Hematopoietic multipotent progenitor cell (in vitro differentiated cells): ENCODE measurements around the gene CEP170. TPM values are rescaled to one million over a fixed set of nuclear protein-coding genes. Genes with fewer than 3 reads are reported as not detected.

ENCODE experiments used
- DNase-seq, 3 donors: peaks; one replicate each; pipeline ENCODE4 v3.0.0-alpha.2; 2011 to 2015; ENCODE audit warnings: low read depth in 2 of 3, low spot score in 2 of 3
- total RNA-seq: library from RNA; depleted of rRNA; stranded (reverse); fragments of >200 nt; gene quantifications from one replicate; pipeline ENCODE4 v1.2.3, GENCODE V29; 2012

Gene CEP170
- total RNA-seq, 1 donor: 72.7 TPM

DNA sequence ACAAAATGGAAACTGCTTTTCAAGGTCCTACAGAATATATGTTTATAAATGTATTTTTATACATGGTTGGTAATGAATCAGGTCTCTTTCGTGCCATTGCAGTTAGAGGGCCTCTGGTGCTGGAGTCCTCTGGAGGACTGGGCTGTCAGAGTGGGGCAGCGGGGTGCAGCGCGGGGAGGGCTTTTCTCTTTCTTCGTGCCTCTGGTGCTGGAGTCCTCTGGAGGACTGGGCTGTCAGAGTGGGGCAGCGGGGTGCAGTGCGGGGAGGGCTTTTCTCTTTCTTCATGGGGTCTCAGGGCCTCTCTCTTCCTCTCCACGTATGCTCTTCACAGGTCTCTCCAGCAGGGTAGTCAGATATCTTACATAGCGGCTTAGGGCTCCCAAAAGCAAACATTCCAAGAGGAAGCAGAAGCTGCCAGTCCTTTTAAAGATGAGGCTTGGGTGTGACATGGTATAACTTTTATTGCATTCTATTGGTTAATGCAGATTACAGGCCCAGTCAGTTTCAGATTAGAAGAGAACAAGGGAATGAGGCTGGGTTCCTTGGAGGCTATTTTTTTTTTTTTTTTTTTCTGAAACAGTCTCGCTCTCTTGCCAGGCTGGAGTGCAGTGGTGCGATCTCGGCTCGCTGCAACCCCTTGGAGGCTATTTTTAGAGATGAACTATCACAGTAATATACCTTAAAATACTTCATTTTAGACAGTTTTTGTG is 13.8 kb upstream of the CEP170 start:
- DNase-seq: no peak

DNA sequence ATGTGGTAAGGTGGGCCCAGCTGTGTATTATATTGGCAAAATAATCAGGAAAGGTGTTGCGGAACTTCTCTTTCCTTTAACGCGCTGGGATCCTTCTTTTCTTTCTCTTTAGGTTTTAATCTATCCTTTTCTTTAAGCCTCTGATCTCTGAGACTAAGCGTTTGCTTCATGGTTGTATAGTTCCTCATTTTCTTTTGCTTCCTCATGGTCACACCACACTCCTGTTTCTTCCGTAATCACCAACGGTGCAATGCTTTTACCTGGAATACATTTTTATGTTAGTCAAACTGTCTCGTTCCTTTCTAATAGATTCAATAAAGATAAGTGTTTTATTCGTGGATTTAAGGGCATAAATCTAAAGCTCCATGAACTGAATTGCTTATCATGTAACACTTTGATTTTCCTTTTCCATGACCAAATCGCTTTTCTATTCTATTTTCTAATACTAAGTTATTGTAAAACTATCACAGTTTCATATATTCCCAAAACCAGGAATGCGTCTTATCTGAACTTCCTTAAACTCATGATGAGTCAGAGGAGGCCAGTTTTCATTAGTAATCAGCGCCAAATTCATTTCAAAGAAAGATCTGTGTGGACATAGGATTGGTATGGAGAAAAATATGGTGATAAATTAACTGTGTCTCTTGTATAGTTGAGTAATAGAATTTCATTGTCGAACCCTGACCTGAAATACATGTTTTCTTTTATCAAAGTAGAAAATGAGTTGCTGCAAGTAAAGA is 13.0 kb upstream of the CEP170 start:
- peak in 2 of 3 donors; percentile 54 to 66 for DNase-seq

DNA sequence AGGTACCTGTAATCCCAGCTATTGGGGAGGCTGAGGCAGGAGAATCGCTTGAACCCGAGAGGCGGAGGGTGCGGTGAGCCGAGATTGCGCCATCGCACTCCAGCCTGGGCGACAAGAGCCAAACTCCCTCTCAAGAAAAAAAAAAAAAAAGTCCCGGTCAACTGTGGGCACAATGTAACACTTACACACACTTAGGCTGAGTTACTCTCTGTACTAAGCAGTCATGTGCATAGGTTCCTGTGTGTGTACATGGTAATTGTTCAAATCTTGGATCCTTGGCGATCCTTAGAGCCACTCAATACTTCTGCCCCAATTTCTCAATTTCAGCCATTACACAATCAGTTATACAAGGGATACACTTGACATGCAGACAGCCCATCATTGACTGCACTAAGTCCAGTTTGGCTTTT is 12.4 kb upstream of the CEP170 start:
- DNase-seq: no peak

DNA sequence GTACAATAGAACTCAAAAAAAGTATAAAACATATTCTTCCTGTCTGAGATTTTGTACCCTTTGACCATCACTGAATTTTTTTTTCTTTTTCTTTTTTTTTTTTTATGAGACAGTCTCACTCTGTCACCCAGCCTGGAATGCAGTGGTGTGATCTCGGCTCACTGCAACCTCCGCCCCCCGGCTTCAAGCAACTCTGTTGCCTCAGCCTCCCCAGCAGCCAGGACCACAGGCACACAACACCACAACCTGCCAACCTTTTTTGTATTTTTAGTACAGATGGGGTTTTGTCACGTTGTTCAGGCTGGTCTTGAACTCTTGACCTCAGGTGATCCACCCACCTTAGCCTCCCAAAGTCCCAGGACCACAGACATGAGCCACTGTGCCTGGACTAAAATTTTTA is 11.2 kb upstream of the CEP170 start:
- no peak for DNase-seq

DNA sequence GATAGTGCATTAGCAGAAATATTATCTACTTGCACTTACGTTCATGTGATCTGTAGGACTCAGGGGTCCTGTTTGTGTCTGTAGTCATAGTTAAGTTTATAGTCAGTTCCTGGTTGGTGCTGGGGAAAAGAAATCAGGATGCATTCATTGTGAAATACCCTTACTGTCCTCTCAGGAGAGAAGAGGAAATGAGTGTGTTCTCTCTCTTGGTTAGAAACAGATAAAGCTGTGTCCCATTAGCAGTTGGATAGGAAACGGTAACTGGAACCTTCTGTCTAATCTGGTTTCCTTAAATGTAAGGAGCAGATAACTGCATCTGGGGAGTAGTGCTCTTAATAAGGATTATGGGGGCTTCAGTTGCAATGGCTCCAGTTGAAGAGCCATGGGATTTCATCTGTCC is 9.6 kb upstream of the CEP170 start:
- DNase-seq: peak in 2 of 3 donors; percentile 79 to 81

DNA sequence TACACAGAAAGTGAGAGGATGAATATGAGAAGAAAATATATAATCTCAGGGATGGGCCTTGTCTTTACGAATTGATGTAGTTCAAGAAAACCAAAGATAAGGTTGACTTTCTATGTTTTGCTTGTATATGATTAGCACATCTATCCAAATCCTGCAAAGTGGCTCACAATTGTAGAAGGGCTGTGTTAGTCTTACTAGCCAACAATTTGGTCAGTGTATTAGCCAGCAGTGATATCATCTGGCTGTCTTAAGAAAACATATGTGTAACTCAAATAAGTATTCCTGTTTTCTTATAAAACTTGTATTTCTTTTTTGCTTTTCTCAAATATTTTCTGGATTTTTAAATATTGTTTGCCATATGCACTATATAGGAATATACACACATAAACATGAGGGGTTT is 6.3 kb upstream of the CEP170 start:
- no peak for DNase-seq

DNA sequence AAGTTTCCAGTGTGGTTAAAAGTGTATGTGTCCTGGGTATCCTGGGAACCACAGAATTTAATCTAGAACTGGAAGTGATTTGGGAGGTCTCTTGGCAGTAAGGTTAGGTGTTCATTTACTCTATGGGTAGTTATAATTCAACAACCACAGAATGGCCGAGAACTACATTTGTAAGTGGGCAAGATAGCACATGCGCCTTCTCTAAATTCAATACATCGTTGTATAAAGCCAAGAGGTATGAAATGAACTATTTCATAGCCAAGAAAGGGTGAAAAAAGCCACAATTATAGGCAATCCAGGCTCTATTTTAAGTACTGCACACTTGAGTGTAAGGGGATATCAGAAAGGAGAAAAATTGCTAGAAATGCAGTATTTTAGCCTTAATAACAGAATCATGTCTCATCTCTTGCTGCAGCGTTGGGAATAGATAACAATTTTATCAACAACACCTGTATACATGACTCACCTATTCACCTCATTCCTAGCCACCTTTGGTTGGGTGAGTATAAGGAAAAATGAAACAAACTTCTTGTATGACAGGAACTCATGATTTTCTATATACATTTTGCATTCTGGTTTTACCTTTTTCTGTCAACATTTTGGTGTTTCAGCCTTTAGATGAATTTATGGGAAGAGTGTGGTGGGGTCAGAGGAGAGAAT is 5.3 kb upstream of the CEP170 start:
- DNase-seq: no peak

DNA sequence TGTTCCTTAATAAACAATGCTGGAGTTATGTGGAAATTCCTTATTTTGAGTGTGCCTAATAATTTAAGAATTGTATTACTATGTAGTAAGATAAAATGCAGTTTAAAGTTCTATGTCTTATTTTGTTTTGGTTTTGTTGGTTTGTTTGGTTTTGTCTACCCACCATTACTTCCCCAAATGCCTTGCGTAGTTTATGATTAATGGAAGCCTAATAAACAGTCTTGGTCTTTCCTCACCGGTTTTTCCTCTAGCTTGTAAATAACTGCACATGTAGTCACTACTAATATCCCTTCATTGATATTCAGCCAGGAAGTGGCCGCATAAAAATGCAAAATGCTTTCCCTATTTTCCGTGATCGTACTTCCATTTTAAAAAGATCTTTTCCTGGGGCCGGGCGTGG is 3.6 kb upstream of the CEP170 start:
- DNase-seq: no peak

DNA sequence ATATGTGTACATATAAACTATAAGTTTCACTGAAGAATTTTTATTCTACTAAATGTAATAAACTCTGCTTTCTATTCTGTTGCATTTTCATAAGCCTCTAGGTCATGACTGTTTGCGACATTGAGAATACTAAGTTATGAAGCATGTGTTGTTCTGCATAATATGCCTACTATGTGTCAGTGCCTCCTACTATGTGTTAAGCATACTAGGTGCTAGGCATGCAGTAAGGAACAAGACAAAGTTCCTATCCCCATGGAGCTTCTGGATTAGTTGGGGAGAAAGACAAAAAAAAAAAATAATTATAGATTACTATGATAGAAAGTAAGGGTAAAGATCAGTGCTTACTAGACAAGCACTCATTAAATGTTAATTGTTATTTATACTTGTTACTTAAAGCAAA is 2.1 kb upstream of the CEP170 start:
- no peak for DNase-seq

DNA sequence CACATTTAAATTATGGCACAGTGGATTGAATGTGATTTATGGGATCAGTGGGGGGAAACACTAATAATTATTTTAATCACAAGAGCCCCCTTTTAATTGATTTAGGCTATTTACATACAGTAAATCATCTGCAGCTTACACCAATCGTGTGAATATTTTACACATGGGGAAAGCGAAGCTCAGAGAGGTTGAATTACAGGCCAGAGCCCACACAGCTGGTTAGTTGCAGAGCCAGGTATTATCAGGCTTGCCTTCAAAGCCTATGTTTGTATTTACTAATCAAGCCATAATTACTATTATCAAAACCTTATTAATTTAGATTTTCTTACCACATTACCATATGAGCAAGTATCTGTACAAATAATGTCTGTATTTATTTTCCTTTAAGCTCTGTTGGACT is 1.5 kb upstream of the CEP170 start:
- no peak for DNase-seq

DNA sequence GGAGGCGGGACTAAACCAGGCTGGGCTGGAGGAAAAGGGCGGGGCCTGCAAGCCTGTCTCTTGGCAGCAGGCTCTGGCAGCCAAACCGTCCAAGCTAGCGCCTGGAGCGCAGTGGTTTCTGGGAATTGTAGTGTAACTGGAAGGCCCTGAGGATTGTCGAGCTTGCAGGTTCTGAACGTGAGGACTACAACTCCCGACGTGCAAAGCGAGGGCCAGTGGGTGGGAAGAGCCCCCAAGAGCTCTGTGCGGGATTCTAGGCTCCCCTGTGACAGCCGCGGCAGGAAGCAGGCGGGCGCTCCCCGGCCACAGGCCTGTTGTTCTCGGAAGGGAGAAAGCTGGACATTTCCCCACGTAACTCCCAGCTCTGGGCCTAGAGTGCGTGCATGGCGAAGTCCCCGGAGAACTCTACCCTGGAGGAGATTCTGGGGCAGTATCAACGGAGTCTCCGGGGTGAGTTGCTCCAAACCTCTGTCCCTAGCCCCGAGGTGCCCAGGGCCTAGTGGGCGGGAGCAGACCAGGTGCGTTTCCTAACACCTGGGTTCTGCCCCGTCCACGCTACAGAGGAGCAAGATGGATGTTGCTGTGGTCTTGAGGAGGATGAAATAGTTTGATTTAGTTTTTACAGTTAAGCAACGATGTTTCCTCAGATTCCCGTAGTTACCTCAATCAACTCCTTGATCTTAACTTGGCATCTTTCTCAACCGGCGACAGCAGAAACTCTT is 871 bp upstream of the CEP170 start, which contains the start of gene SDCCAG8:
TSS of gene SDCCAG8 (plus strand) at position 251 of the 722 bp plus-strand sequence. CDS start at position 384, 133 bp downstream.
- peak; percentile 77 to 100 (median 99) for DNase-seq

DNA sequence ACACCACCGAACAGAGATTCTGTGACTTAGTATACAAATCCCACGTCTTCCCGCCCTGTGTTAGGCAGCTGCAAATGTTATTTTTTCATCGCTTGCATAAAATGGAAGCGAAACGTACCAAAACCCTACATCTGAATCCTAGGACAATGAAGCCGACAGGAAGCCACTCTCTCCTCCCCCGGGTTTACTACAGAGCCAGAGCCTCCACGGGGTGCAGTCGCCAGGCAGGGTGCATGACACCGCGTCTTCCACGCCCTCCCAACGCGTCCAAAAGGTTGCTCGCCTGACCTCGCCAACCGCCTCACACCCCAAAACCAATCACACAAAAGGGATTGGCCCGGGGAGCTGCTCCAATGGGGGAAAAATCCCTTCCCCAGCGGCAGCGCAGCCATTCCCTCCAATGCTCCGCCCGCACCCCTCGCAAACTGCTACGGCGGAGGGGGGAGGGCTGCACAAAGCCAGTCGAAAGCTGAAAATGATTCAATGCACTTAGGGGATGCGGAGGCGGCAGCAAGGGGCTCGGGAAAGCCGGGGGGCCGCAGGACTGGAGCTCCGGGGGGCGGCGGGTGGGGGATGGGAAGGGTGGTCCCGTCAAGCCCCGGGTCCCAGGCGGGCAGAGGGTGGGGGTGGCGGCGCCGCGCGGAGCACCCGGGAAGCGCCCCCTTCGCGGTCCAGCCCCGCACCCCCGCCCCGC is 701 bp downstream of the CEP170 start:
- DNase-seq: peak; percentile 35 to 75 (median 62)

DNA sequence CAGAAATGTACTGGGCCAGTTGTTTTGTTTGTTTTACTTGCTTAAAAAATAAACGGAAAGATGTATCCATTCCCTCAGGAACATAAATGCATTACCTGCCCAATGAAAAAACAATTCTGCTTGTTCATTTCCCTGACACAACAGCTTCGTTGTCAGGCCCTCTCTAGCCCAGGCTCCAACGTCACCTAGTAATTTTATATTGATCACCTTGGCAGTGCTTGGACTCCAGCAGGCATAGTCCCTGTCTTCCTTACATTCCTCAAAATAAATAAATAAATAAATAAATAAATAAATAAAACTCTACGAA is 1.2 kb downstream of the CEP170 start:
- no peak for DNase-seq

DNA sequence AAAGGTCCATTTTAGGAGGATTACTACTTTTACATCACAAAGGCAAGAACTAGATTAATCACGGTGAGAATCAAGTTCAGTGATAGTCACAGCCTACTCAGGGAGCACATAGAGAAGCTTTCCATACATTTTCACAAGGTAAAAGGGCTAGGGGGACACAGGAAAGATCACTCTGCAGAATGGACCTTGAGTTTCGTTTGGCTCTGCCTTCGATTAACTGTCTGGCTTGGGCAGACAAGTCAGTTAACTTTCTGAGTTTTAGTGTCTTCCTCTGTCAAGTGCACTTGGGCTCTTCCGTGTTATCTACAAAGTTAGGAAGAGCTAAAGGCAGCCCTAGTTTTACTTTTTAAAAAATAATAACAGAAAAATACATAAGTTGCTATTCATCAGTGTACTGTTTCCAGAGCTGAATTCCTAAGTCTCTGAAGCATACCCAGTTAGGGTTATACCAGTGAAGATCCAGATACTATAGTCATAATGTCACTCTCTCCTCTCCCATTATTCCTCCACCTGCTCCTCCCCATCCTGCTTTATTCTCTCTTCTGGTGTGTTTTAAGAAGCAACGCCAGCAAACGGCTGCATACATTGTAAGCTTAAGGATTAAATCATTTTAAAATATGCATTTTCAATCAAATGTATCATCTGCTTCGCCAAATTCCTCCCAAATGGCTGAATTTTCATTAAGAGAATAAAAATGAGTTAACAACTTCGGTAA is 1.7 kb downstream of the CEP170 start:
- no peak for DNase-seq

DNA sequence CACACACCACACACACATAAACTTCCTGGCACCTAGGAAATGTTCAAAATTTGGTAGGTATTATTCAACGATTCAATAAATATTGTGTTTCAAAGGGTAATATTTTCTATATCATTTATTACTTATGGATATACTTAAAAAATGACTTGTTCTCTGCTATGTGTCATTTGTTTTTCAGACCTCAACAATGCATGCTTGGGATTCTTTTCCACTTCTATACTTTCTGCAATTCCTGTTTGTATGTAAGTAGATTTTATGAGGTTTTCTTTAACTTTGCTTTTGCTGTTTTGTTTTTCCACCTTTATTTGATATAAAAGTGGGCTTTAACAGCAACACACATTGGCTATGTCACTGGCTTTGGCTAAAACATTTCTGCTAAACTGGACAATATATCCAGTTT is 3.5 kb downstream of the CEP170 start:
- no peak for DNase-seq

DNA sequence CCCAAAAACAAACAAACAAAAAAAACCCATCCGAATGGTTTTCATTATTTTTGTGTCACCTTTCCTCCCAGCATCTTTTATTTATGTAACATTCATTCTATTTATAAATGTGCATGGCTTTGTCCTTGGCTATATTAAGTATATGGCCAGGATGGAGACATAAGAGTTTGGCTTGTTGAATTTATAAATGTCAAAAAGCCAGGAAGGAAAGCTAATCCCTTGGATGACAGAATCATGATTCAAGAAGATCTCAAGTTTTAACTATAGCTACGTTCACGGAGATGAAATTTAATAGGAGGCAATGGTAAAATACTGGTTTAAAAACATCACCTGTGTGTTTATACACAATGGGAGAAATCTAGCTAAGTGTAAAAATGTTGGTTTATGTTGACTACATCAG is 5.0 kb downstream of the CEP170 start:
- DNase-seq: no peak

DNA sequence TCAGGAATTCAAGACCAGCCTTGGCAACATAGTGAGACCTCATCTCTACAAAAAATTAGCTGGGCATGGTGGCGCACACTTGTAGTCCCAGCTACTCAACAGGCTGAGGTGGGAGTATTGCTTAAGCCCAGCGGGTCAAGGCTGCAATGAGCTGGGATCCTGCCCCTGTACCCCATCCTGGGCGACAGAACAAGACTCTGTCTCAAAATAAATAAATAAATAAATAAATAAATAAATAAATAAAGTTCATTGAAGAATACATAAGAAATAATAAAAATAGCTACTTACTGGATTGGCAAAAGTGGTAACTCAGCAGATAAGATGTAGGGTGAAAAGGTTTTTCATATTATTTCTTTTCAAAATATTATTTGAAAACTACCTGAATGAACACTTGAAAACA is 5.9 kb downstream of the CEP170 start:
- no peak for DNase-seq

DNA sequence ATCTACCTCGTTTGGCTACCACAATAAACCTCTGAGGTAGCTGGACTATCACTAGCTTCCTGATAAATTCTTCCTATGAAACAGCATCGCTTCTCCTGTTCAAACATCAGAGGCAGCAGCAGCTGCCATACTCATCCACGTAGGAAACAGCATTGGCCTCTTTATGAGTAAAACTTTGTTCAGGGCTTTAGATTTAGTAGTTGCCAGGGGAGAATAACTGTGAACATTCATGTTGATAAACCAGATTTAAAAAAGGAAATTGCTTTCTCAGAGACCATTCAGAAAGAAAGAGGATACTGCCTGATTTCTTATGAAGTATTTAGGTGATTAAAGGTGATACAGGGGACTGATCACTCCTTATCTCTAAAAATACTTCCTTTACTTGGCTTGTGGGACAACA is 7.2 kb downstream of the CEP170 start:
- DNase-seq: no peak

DNA sequence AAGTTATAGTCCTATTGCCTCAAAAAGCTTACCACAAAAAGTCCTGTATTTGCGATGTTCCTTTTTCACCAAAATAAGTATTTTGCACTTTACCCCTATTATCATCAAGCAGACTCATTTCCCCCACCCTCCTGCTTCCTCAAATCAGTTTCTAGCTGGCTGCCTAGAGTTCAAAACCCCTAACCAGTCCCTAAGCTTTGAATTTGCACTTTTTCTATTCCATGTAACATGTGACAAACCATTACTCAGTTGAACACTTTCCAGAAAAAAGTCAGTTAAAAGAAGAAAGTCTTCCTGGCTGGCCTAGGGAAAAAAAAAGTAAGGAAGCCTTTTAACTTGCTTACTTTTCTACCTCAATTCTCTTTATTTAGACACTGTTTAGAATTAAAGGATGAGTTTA is 8.2 kb downstream of the CEP170 start:
- peak in 1 of 3 donors; percentile 56 for DNase-seq

DNA sequence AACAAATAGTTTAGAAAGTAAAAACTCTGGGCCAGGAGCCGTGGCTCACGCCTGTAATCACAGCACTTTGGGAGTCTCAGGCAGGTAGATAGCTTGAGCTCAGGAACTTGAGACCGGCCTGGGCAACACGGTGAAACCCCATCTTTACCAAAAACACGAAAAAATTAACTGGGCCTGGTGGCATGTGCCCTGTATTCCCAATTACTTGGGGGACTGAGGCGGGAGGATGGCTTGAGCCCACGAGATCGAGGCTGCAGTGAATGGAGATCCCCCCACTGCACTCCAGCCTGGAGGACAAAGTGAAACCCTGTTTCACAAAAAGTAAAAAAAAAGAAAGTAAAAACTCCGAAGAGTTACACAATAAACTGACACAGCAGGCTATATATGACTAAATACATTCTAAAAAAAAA is 10.6 kb downstream of the CEP170 start:
- no peak for DNase-seq
